Measurements from ENCODE around the gene C19orf67. TPM values are rescaled to one million over a fixed set of nuclear protein-coding genes. Genes with fewer than 3 reads are reported as not detected.

The C19orf67 gene
- total and polyA plus RNA-seq, 2 donors from 2014 or later = not detected

DNA sequence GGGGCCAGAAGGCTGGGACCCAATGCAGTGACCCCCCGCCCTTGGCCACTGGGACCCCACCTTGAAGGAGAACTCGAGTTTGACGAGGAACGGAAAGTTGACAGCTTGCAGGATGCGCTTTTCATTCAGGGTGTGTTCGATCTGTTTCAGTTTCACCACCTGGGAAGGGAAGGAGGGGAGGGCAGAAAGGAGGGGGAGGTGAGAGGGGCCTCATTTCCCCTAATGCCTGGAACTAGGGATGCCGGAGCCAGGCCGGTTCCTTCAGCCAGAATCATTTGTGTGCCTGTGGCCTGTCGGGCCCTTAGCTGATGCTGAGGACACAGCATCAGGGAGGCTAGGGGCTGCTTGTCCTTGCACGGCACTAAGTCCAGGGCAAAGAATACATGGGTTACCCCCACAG, 17.2 kb upstream of the C19orf67 start:
- FAIRE-seq (no peak), DNase-seq (no peak)
- no peaks in the 10 kb centered on the region for H3K9me3 ChIP-seq (ENCODE audit: control insufficient read depth in 2 of 3, insufficient read depth in 1 of 3, low read length in 3 of 3)
- intact Hi-C loops (cut with DNase I) = no loop called here
- H3K36me3 ChIP-seq (ENCODE audit: control insufficient read depth in 2 of 3, insufficient read depth in 3 of 3, low read length in 3 of 3) = peaks cover 0 to 37% (median 14%) of the 10 kb centered on the region in 3 donors
- no peaks in the 10 kb centered on the region for H3K27me3 ChIP-seq (ENCODE audit: control insufficient read depth, insufficient read depth, low read length)
- H3K27ac ChIP-seq (ENCODE audit: low read depth in 2 of 2, low read length in 2 of 2) = no peak overlapping the region
- TF ChIP-seq, protein P1, sequence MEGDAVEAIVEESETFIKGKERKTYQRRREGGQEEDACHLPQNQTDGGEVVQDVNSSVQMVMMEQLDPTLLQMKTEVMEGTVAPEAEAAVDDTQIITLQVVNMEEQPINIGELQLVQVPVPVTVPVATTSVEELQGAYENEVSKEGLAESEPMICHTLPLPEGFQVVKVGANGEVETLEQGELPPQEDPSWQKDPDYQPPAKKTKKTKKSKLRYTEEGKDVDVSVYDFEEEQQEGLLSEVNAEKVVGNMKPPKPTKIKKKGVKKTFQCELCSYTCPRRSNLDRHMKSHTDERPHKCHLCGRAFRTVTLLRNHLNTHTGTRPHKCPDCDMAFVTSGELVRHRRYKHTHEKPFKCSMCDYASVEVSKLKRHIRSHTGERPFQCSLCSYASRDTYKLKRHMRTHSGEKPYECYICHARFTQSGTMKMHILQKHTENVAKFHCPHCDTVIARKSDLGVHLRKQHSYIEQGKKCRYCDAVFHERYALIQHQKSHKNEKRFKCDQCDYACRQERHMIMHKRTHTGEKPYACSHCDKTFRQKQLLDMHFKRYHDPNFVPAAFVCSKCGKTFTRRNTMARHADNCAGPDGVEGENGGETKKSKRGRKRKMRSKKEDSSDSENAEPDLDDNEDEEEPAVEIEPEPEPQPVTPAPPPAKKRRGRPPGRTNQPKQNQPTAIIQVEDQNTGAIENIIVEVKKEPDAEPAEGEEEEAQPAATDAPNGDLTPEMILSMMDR (IDR thresholded peaks at IDR 0.05; ENCODE audit: borderline replicate concordance, extremely low read depth, insufficient read depth) = no peak
- H3K4me3 ChIP-seq (ENCODE audit: low read length in 3 of 3) = no peak overlapping the region
- no peaks in the 10 kb centered on the region for H3K4me1 ChIP-seq (ENCODE audit: control insufficient read depth in 2 of 3, insufficient read depth in 2 of 3, low read depth in 1 of 3, low read length in 3 of 3)
- H3K9ac ChIP-seq (ENCODE audit: low read length in 3 of 3) = no peak overlapping the region

DNA sequence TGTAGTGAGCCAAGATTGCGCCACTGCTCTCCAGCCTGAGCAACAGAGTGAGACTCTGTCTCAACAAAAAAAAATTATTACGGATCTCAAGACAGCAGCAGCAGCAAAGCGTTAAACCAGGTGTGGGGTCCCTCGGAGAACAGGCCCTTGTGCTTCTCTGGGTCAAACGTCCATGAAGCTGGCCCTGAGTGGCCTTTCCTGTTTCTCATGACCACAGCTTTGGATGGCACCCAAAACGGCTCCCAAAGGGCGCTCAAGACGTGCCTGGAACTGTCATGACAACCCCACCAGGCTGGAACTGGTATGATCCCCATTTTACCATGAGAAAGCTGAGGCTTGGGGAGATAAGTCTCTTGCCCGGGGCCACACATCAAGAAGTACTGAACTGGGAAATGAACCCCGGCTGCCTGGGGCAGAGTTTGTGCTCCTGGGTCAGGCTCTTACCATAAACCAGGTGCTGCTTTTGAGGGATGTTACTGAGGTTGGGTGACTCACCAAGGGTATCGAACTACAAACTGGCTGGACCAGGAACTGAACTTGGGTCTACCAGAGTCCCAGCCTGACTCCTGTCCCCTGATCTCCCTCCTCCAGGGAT, 16.6 kb upstream of the C19orf67 start:
- Histone ChIP-seq H3K27ac (ENCODE audit: low read depth in 2 of 2, low read length in 2 of 2) (no peak overlapping the region), H3K27me3 (ENCODE audit: control insufficient read depth, insufficient read depth, low read length) (no peaks in the 10 kb centered on the region)

DNA sequence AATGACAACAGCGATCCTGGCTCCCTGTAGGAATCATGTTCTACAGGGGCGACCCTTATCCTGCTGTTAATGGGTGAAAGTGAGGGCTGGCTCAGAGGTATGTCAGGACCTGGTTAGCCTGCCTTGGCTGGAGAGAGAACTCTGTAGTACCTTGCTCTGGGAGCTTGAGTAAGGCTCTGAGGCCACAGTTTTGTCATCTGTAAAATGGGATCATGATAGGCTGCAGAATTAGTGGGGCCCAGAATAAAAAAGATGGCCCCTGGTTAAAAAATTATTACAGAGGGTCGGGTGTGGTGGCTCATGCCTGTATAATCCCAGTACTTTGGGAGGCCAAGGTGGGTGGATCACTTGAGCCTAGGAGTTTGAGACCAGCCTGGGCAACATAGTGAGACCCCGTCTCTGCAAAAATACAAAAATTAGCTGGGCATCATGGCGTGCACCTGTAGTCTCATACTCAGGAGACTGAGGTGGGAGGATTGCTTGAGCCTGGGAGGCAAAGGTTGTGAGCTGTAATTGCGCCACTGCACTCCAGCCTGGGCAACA, 15.5 kb upstream of the C19orf67 start:
- no peak overlapping the region for H3K4me3 ChIP-seq (ENCODE audit: low read length in 3 of 3)
- H3K27ac ChIP-seq (ENCODE audit: low read depth in 2 of 2, low read length in 2 of 2) = no peak overlapping the region
- no peaks in the 10 kb centered on the region for H3K9me3 ChIP-seq (ENCODE audit: control insufficient read depth in 2 of 3, insufficient read depth in 1 of 3, low read length in 3 of 3)
- FAIRE-seq (no peak), DNase-seq (no peak)
- intact Hi-C loops (cut with DNase I) = no loop called here
- TF ChIP-seq, protein P1 (IDR thresholded peaks at IDR 0.05; ENCODE audit: borderline replicate concordance, extremely low read depth, insufficient read depth) = no peak
- H3K27me3 ChIP-seq (ENCODE audit: control insufficient read depth, insufficient read depth, low read length) = no peaks in the 10 kb centered on the region
- H3K36me3 ChIP-seq (ENCODE audit: control insufficient read depth in 2 of 3, insufficient read depth in 3 of 3, low read length in 3 of 3) = peaks cover 0 to 45% (median 14%) of the 10 kb centered on the region in 3 donors
- no peaks in the 10 kb centered on the region for H3K4me1 ChIP-seq (ENCODE audit: control insufficient read depth in 2 of 3, insufficient read depth in 2 of 3, low read depth in 1 of 3, low read length in 3 of 3)
- H3K9ac ChIP-seq (ENCODE audit: low read length in 3 of 3) = no peak overlapping the region

More for the DNA sequence above, 16.6 kb upstream of the C19orf67 start:
- peaks cover 0 to 38% (median 14%) of the 10 kb centered on the region in 3 donors for H3K36me3 ChIP-seq (ENCODE audit: control insufficient read depth in 2 of 3, insufficient read depth in 3 of 3, low read length in 3 of 3)
- intact Hi-C loops (cut with DNase I) = no loop called here
- no peak for FAIRE-seq
- H3K9ac ChIP-seq (ENCODE audit: low read length in 3 of 3) = no peak overlapping the region
- H3K9me3 ChIP-seq (ENCODE audit: control insufficient read depth in 2 of 3, insufficient read depth in 1 of 3, low read length in 3 of 3) = no peaks in the 10 kb centered on the region
- H3K4me3 ChIP-seq (ENCODE audit: low read length in 3 of 3) = no peak overlapping the region
- TF ChIP-seq, protein P1 (IDR thresholded peaks at IDR 0.05; ENCODE audit: borderline replicate concordance, extremely low read depth, insufficient read depth) = no peak
- H3K4me1 ChIP-seq (ENCODE audit: control insufficient read depth in 2 of 3, insufficient read depth in 2 of 3, low read depth in 1 of 3, low read length in 3 of 3) = no peaks in the 10 kb centered on the region
- no peak for DNase-seq
